ENCODE results near the gene ATG10.
"Not testable (repeated sequence)": the region's sequence is repeated elsewhere in the genome, so short reads cannot be mapped to it uniquely, and the experiment has no call there.

Gene ATG10

GRCh38 chr5:81971712-81972491 lies at the start of gene ATG10:
Gene ATG10 (plus strand): TSS chr5:81972023. CDS start chr5:81987571, 15,548 bp downstream.
- peak; percentile 78 to 82 for DNase-seq

GRCh38 chr5:81922854-81923279 lies 49.0 kb upstream of the ATG10 start:
- DNase-seq = no peak

GRCh38 chr5:81924442-81924841 lies 47.4 kb upstream of the ATG10 start:
- DNase-seq = no peak

GRCh38 chr5:81925009-81925408 lies 46.8 kb upstream of the ATG10 start:
- no peak for DNase-seq

- DNase-seq = no peak
Observed at GRCh38 chr5:81925981-81926380, 45.8 kb upstream of the ATG10 start.

- DNase-seq = no peak
Observed at GRCh38 chr5:81936066-81936465, 35.8 kb upstream of the ATG10 start.

GRCh38 chr5:81936750-81937149 lies 35.1 kb upstream of the ATG10 start:
- no peak for DNase-seq

GRCh38 chr5:81942746-81943145 lies 29.1 kb upstream of the ATG10 start:
- DNase-seq = no peak

- DNase-seq = no peak
Observed at GRCh38 chr5:81948349-81948748, 23.5 kb upstream of the ATG10 start.

- DNase-seq = no peak
Observed at GRCh38 chr5:81949462-81949861, 22.4 kb upstream of the ATG10 start.

GRCh38 chr5:81950996-81951395 lies 20.8 kb upstream of the ATG10 start:
- DNase-seq = no peak

- not testable (repeated sequence) for DNase-seq
Observed at GRCh38 chr5:81954796-81955195, 17.0 kb upstream of the ATG10 start.

GRCh38 chr5:81958129-81958528 lies 13.7 kb upstream of the ATG10 start:
- not testable (repeated sequence) for DNase-seq

GRCh38 chr5:81961651-81962440 lies 10.0 kb upstream of the ATG10 start:
- no peak for DNase-seq

- DNase-seq = no peak
Observed at GRCh38 chr5:81963544-81963943, 8.3 kb upstream of the ATG10 start.

- DNase-seq = no peak
Observed at GRCh38 chr5:81965524-81965923, 6.3 kb upstream of the ATG10 start.

- no peak for DNase-seq
Observed at GRCh38 chr5:81969226-81969625, 2.6 kb upstream of the ATG10 start.

- no peak for DNase-seq
Observed at GRCh38 chr5:81969912-81970311, 1.9 kb upstream of the ATG10 start.

GRCh38 chr5:81971111-81971711 lies 612 bp upstream of the ATG10 start:
- DNase-seq = no peak

GRCh38 chr5:81972492-81972783 lies 615 bp downstream of the ATG10 start:
- DNase-seq = no peak

- DNase-seq = no peak
Observed at GRCh38 chr5:81980160-81980559, 8.3 kb downstream of the ATG10 start.

- no peak for DNase-seq
Observed at GRCh38 chr5:81980598-81981260, 8.9 kb downstream of the ATG10 start.

GRCh38 chr5:81982172-81982685 lies 10.4 kb downstream of the ATG10 start:
- DNase-seq = not testable (repeated sequence)
